Stimulated activated CD8-positive, alpha-beta memory T cell treated with anti-CD3 and anti-CD28 coated beads, Interleukin-15, amount 100 ng/mL, for 1 hour (primary cell): Measurements from ENCODE around the gene AGPAT1.
"Not testable (repeated sequence)": the region's sequence is repeated elsewhere in the genome, so short reads cannot be mapped to it uniquely, and the experiment has no call there.

Source experiments
- DNase-seq: peaks from one replicate; pipeline ENCODE4 v3.0.0-alpha.2; 2020; ENCODE audit warnings: low read depth

The AGPAT1 gene

DNA sequence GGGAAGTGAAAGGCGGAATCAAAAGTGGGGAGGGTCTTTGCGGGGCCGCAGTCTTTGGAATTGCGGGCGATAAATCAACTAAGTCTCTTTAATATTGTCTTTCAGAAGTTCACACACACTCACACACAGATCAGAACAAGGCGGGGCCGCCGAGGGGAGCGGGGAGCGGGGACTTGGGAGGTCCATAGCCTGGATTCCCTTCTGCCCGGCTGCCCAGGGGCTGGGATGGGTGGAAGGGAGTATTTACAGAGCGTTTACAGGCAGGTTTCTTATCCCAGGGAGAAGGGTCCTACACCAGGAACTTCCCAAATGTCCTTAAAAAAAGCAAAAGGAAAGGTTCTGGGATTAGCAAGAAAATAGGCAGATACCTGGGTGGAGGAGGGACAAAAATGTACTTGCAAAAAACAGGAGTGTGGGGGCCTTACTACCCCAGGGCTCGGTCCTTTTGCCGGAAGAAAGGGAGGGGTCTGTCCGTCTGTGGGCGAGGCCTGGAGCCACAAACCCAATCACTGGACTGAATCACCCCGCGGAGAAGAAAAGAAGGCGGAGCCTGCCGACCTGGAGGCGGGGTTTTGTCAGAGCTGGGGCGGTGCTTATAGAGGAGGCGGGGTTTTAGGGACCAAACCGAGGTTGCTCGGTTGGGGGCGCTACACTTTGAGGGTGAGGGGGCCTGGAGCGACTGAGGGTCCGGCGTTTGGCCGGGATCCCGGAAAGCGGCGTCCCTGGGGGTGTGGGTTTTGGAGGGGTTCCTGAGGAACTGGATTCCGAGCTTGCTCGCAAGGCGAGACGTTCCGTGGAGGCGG, 27.4 kb downstream of the AGPAT1 start:
- peak; percentile 47 for DNase-seq

GRCh38 chr6:32147401-32148132, 28.3 kb downstream of the AGPAT1 start:
- DNase-seq = no peak

DNA sequence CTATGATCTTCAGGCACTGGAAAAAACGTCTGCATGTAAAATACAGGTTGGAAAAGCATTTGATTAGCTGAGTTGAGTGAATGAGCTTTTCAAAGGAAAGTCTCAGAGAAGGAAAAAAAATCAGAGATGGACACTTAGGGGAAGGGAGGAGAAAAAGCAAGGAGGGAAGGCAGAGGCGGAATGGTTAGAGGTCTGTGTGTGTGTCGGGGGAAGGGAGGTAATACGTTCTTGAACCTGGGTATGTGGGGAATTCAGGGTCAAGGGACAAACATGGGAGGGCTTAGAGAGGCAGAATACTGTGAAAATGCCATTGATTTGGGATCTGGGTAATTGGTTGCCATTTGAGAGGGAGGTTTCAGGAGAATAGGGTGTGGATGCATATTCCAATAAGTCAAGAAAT, 29.2 kb downstream of the AGPAT1 start:
- DNase-seq = no peak

GRCh38 chr6:32146287-32146686, 29.6 kb downstream of the AGPAT1 start:
- DNase-seq = no peak

DNA sequence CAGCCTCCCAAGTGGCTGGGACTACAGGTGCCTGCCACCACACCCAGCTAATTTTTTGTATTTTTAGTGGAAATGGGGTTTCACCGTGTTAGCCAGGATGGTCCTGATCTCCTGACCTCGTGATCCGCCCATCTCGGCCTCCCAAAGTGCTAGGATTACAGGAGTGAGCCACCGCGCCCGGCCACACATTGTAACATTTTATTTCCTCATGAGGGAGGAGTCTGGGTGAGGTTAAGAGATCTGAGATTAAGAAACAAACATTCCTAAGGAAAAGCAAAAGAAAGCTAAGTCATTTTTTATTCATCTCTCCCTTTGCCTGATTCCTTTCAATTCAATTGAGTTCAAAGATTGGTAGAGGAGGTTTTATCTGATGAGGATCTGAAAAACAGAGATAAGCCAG, 31.6 kb downstream of the AGPAT1 start:
- DNase-seq = not testable (repeated sequence)

DNA sequence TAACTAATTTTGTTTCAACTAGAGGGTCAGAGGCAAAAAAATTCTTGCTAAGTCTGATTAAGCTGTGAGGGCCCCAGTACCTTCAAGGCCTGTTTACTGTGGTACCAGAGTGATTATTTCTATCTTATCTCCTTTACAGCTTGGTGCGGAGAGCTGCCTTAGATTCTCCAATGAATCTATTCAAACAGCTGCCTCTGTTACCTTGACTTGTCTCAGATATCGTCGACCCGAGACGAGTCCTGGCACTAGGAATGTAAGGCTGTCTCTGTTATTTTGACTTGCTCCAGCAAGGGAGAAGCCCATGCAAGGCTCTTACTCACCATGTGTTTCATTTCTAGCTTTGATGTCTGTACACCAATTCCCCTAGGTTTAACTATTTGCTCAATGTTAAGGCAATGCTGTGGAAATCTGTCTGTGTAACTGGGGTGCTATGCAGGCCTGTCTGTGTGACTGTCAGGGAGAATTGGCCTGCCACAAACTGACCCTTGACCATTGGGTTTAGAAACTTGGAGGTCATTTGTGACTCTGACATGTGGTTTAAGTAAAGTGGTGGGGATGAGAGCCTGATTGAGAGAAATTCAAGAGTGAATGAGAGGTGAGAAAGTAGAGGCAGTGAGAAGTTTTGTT, 35.4 kb downstream of the AGPAT1 start:
- DNase-seq = no peak

DNA sequence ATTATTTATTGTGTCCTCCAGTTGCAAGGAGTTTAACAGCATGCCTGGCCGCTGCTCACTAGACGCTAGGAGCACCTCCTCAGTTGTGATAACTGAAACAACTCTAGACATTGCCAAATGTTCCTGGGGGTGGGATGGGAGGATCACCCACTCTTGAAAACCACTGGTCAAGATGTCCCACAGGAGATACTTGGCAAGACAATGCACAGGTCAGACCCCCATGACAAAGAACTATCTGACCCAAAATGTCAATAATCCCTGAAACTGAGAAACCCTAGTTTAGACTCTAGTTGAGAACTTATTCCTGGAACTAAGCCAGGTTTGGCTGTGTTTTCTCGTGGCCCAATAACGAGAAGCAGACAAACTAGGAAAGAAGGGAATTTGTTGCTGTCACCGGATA, 36.3 kb downstream of the AGPAT1 start:
- DNase-seq = no peak

- DNase-seq = no peak
Observed at GRCh38 chr6:32137454-32137853, 38.4 kb downstream of the AGPAT1 start.

- DNase-seq = no peak
Observed at GRCh38 chr6:32133786-32134185, 42.1 kb downstream of the AGPAT1 start.

DNA sequence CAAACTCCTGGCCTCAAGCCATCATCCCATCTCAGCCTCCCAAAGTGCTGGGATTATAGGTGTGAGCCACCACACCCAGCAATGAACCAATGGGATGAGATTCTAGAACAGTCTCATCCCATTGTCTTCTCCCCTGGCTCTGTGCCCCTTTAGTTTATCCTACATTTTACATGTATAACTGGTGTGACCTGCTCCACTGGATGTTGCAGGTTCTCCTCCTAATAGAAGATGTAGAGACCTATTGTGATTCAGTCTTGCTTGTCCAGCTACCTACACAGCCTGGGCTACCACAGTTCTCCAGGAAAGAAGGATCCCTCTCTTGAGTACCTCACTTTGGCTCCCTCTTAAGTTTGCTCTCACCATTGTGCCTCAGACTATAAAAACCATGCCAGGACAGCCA, 43.8 kb downstream of the AGPAT1 start:
- no peak for DNase-seq

DNA sequence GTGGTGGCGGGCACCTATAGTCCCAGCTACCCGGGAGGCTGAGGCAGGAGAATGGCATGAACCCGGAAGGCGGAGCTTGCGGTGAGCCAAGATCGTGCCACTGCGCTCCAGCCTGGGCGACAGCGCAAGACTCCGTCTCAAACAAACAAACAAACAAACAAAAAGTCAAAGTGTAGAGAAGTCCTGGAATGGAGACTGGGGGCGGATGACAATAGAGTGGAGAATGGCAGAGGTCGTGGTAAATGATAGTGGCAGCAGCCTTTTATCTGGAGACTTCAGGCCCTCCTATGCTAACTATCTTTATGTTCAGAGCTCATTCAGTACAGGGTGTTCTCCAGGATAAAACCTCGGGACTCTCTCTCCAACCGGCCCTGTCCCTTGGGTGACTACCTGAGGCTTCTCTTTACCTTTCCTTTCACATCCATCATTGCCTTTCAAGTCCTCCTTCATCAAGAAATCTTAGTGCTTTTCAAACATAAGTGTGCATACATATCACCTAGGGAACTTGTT, 44.4 kb downstream of the AGPAT1 start:
- DNase-seq = no peak

DNA sequence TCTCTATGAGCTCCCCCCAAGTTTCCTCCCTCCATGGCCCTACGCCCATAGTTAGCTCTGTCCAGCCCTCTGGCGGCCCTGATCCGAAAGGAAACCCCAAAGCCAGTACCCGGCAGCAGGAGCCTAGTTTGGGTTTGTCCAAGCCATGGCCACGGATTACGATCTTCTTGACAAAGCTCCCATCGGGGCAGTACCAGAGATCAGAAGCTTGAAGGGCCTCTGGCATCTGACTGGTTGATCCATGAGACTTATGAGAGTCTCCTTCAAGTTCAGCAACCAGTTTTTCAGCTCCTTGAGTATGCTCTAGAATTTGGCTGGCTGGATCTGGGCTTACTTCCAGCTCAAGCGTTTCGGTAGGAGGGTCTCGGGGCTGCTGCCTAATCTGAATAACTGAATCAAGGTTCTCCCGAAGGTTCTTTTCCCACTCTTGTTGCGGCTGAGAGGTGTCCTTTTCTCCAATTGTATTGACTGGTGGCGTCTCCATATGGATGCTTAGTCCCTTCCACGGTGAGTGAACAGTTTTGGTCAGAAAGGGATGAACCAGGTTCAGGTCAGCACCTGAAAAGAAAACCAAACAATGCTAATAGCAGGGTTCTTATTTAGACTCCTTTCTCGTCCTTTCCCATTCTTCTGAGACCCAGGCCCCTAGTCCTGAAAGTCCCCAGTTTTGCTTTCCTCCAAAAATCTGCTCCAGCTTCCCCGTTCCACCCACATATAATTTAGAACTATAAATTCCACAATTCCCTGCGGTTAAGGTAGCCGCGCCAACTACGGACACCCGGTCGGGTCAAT, 46.4 kb downstream of the AGPAT1 start:
- DNase-seq = no peak

- no peak for DNase-seq
Observed at GRCh38 chr6:32128751-32129296, 47.1 kb downstream of the AGPAT1 start.

DNA sequence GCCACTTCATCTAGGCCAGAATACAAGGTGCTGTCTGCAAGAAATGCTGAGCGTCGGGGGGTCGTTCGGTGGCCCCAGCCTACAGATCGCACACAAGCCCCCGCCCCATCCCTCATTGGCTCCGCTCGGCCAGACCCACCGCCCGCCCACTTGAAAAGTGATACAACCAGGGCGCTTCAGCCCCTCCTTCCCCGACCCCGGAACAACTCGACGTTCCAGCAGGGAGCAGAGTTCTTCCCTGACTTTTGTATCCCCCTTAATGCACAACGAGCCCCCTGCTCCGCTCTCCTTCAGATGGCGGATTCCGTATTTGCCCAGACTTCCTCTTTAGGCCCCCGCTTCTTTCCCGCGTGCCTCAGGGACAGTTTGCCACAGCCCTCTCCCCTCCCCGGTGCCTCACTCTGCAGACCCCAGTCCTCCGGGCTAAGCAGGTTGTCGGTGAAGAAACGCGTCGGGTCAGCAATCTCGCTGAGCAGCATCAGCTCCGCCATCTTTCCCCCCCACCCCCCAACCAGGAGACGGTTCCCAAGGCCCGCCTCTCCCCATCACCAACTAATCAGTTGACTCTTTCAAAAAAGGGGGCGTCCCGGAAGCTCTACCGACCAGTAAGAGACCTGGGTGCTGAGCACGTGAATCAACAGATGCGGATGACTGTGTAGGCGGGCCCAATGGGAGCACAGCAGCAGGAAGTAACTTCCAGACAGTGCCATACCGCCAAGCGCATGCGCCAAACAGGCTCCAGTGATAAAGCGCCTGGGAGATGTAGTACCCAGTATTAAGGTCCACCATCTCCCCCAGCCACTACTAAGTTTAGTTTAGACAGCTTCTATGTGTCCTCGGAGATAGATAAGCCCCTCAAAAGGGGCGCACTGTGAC, 47.9 kb downstream of the AGPAT1 start, which contains the start of gene ATF6B:
Gene ATF6B, minus strand, starts transcription at position 530 of the 876 bp plus-strand sequence. Its CDS starts 39 bp downstream, at position 491.
- peak; percentile 94 for DNase-seq

DNA sequence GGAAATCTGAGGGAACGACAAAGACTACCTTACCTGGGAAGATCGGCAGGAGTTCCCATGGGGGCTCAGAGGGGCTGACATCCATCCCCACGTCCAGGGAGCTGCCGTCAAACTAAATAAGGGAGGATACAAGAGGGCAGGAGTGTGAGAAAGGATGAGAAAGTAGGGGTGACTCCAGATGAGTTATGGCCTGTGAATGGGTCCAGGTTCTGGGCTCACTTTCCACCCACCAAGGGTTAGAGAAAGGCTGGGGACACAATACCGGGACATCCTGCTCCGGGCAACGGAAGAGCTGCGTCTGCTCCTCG, 48.5 kb downstream of the AGPAT1 start:
- DNase-seq = no peak

- DNase-seq = no peak
Observed at GRCh38 chr6:32126880-32127279, 49.0 kb downstream of the AGPAT1 start.

DNA sequence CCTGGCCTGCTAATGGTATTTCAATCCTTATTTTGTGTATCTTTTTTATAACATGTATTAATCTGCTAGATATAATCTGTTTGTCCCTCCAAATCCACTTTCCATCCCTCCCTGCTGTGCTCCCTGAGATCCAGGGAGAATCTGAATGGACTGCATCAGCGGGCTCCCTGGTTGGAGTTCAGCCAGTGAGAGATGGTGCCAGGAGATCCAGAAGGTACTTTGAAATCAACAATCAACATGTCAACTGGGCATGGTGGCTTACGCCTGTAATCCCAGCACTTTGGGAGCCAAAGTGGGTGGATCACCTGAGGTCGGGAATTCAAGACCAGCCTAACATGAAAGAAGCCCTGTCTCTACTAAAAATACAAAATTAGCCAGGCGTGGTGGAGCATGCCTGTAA, 52.2 kb downstream of the AGPAT1 start:
- DNase-seq = no peak

DNA sequence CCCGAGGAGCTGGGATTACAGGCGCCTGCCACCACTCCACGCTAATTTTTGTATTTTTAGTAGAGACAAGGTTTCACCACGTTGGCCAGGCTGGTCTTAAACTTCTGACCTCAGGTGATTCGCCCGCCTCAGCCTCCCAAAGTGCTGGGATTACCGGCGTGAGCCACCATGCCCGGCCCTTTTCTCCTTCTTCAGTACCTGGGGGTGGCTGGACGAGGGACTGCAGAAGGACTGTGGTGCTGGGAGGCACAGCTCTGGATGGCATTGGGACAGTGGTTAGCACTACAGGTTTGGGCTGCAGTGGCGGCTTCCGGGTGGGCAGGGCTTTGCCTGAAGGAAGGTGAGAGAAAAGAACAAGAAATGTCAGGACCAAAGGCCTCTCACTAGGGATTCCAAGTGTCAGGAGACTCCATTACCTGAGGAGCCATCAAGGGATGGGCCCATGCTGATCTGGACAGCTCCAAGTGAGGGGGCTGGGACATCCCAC, 55.3 kb downstream of the AGPAT1 start:
- DNase-seq = no peak

DNA sequence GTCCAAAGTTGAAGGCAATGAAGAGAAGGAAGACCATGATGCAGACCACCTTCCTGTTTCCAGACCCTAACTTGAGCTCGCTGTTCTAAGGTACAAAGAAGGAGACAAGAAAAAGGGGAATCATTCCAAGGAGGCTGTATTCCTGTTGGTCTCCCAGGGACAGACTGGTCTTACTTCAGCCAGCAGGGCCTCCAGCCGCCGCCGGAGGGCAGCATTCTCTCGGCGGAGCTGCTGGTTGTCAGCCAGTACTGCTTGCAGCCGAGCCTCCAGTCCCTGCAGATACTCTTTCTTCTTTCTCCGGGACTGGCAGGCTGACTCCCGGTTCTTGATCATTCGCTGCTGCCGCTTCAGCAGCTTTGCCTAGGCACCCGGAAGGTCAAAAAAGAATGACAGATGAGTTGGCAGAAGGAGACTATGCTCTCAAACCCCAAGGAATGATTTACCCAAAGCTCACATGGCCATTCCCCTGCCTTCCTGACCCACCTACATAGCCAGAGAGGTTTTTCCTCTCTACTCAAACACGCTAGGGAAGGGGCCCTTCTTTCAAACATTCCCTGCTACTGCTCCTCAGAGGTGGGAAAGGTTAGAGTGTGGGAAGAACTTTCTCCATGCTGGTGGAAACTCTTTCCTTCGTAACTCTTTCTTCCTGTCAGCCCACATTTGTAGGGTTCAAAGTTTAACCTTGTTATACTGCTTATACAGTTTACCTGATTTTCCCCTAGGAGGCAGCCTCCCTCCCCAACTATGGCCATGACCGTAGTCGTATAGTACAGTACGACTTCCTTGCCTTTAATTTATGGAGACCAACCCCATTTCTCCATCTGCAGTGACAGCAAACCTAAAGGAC, 56.9 kb downstream of the AGPAT1 start:
- peak; percentile 34 for DNase-seq
